ENCODE data around the gene MAP3K6. TPM values are rescaled to one million over a fixed set of nuclear protein-coding genes. Genes with fewer than 3 reads are reported as not detected.

The MAP3K6 gene
- total and polyA plus RNA-seq, 7 experiments from 2014 or later: 5.9 to 17.0 (median 14.2) TPM

- no peak overlapping the region for H3K4me3 ChIP-seq (ENCODE audit: low read length)
- peaks cover 0 to 40% (median 0%) of the 10 kb centered on the region in 3 experiments for H3K36me3 ChIP-seq (ENCODE audit: control insufficient read depth in 2 of 3, insufficient read depth in 3 of 3, low read length in 3 of 3)
- H3K4me3 Mint-ChIP-seq: no peak overlapping the region
- ATAC-seq (no peak), DNase-seq (no peak)
- ChIA-PET CTCF (interaction anchor here (0.8 to 1.8 kb wide), 4 partner anchors 25 to 209 kb away, joined by 3 to 5 read pairs (median 3); no protein-coding TSS in a partner anchor), POLR2A (interaction anchor here (1.2 kb wide), 1 partner anchor 35 kb away, joined by 3 read pairs; the partner anchor contains the start of gene SYTL1)
- H3K4me1 Mint-ChIP-seq: peaks cover 0 to 2% (median 0%) of the 10 kb centered on the region in 7 donors
- H3K27ac ChIP-seq (ENCODE audit: low read depth, low read length): no peak overlapping the region
- H3K27me3 ChIP-seq (ENCODE audit: control insufficient read depth in 2 of 2, insufficient read depth in 2 of 2, low read length in 2 of 2): no peaks in the 10 kb centered on the region
- intact Hi-C loops (cut with micrococcal nuclease): no loop called here
- H3K4me1 ChIP-seq (ENCODE audit: control insufficient read depth in 2 of 2, insufficient read depth in 2 of 2, low read length in 2 of 2): no peaks in the 10 kb centered on the region
- H3K9me3 Mint-ChIP-seq: no peaks in the 10 kb centered on the region
- peak overlapping the region in 1 of 9 donors; percentile 45 for H3K27ac Mint-ChIP-seq
- H3K27me3 Mint-ChIP-seq: no peaks in the 10 kb centered on the region
- peaks cover 0 to 15% (median 2%) of the 10 kb centered on the region in 5 donors for H3K36me3 Mint-ChIP-seq
- no peaks in the 10 kb centered on the region for H3K9me3 ChIP-seq (ENCODE audit: control insufficient read depth in 2 of 3, low read length in 3 of 3)
Observed at GRCh38 chr1:27306892-27307761, 59.6 kb downstream of the MAP3K6 start.

GRCh38 chr1:27306071-27306470 is 60.7 kb downstream of the MAP3K6 start:
- no peak for ATAC-seq

More at GRCh38 chr1:27306071-27306470, 60.7 kb downstream of the MAP3K6 start:
- Mint-ChIP-seq H3K36me3 (peaks cover 0 to 18% (median 2%) of the 10 kb centered on the region in 5 donors), H3K4me3 (no peak overlapping the region), H3K9me3 (no peaks in the 10 kb centered on the region), H3K27me3 (no peaks in the 10 kb centered on the region), H3K4me1 (peaks cover 0 to 2% (median 0%) of the 10 kb centered on the region in 7 donors), H3K27ac (no peak overlapping the region)
- CTCF ChIA-PET: no interaction called here
- Histone ChIP-seq H3K27ac (ENCODE audit: low read depth, low read length) (no peak overlapping the region), H3K36me3 (ENCODE audit: control insufficient read depth in 2 of 3, insufficient read depth in 3 of 3, low read length in 3 of 3) (peaks cover 0 to 50% (median 0%) of the 10 kb centered on the region in 3 experiments), H3K4me1 (ENCODE audit: control insufficient read depth in 2 of 2, insufficient read depth in 2 of 2, low read length in 2 of 2) (no peaks in the 10 kb centered on the region), H3K4me3 (ENCODE audit: low read length) (no peak overlapping the region), H3K9me3 (ENCODE audit: control insufficient read depth in 2 of 3, low read length in 3 of 3) (no peaks in the 10 kb centered on the region), H3K27me3 (ENCODE audit: control insufficient read depth in 2 of 2, insufficient read depth in 2 of 2, low read length in 2 of 2) (no peaks in the 10 kb centered on the region)
- intact Hi-C loops (cut with micrococcal nuclease): no loop called here
- POLR2A ChIA-PET: no interaction called here
- no peak for DNase-seq

Other genes with a start within 250 kb of the MAP3K6 start
- 10 to 100 TPM; 13.2 to 25.7 (median 21.1) TPM for gene SLC9A1, start 211.8 kb downstream of the MAP3K6 start, total RNA-seq
- gene SLC9A1, start 211.8 kb downstream of the MAP3K6 start, polyA plus RNA-seq: 10 to 100 TPM in 1 of 2 donors, 1 to 10 TPM in 1; 7.1 to 18.2 TPM
- 10 to 100 TPM; 33.2 to 59.0 (median 46.3) TPM for gene WDTC1, start 132.3 kb downstream of the MAP3K6 start, total RNA-seq
- gene WDTC1, start 132.3 kb downstream of the MAP3K6 start, polyA plus RNA-seq: 1 to 10 TPM; 5.8 to 8.5 TPM
- gene TMEM222, start 44.8 kb downstream of the MAP3K6 start, total RNA-seq: 10 to 100 TPM; 23.7 to 44.0 (median 41.9) TPM
- 10 to 100 TPM; 58.5 to 66.1 TPM for gene TMEM222, start 44.8 kb downstream of the MAP3K6 start, polyA plus RNA-seq
- 100 to 1,000 TPM; 107 to 172 (median 136) TPM for gene SYTL1, start 24.9 kb downstream of the MAP3K6 start, total RNA-seq
- gene SYTL1, start 24.9 kb downstream of the MAP3K6 start, polyA plus RNA-seq: 100 to 1,000 TPM in 1 of 2 donors, 10 to 100 TPM in 1; 93.0 to 105 TPM
- gene FCN3, start 7.9 kb upstream of the MAP3K6 start, total RNA-seq: not detected
- not detected for gene FCN3, start 7.9 kb upstream of the MAP3K6 start, polyA plus RNA-seq
- gene CD164L2, start 16.4 kb upstream of the MAP3K6 start, total RNA-seq: under 1 TPM in 1 of 5 experiments, not detected in 4; 0.24 TPM
- not detected for gene CD164L2, start 16.4 kb upstream of the MAP3K6 start, polyA plus RNA-seq
- gene GPR3, start 25.7 kb upstream of the MAP3K6 start, total RNA-seq: under 1 TPM in 3 of 5 experiments, not detected in 2; 0.24 to 0.93 (median 0.45) TPM
- gene GPR3, start 25.7 kb upstream of the MAP3K6 start, polyA plus RNA-seq: under 1 TPM; 0.09 to 0.13 TPM
- 100 to 1,000 TPM; 136 to 177 (median 145) TPM for gene WASF2, start 123.2 kb upstream of the MAP3K6 start, total RNA-seq
- 10 to 100 TPM; 78.4 to 85.0 TPM for gene WASF2, start 123.2 kb upstream of the MAP3K6 start, polyA plus RNA-seq
- gene AHDC1, start 237.2 kb upstream of the MAP3K6 start, total RNA-seq: 10 to 100 TPM; 18.4 to 38.8 (median 21.3) TPM
- gene AHDC1, start 237.2 kb upstream of the MAP3K6 start, polyA plus RNA-seq: 1 to 10 TPM in 1 of 2 donors, under 1 TPM in 1; 0.90 to 2.0 TPM